Fibroblast of lung (primary cell): Measurements from ENCODE around the gene KRTAP20-1. TPM values are rescaled to one million over a fixed set of nuclear protein-coding genes. Genes with fewer than 3 reads are reported as not detected.

ENCODE experiments used
- DNase-seq, 2 donors: peaks; one replicate each; pipeline versions ENCODE4 v3.0.0 to v3.0.0-alpha.2; 2010; ENCODE audit warnings: low read depth in 2 of 2
- H2AFZ ChIP-seq: 2 replicates; pipeline ENCODE4 v1.5.1; 2012; ENCODE audit warnings: low read length, control low read depth, inconsistent platforms
- H3K27ac ChIP-seq: 2 replicates; pipeline ENCODE4 v1.5.1; 2011; ENCODE audit warnings: low read length, control low read depth; ENCODE audit not compliant: insufficient read depth
- H3K27me3 ChIP-seq: 2 replicates; pipeline ENCODE4 v1.5.1; 2011; ENCODE audit warnings: mild to moderate bottlenecking, low read length; ENCODE audit not compliant: control insufficient read depth, insufficient read depth
- H3K36me3 ChIP-seq: 2 replicates; pipeline ENCODE4 v1.5.1; 2011; ENCODE audit warnings: low read length; ENCODE audit not compliant: control insufficient read depth, insufficient read depth
- H3K4me1 ChIP-seq: 2 replicates; pipeline ENCODE4 v1.5.1; 2011; ENCODE audit warnings: low read length; ENCODE audit not compliant: control insufficient read depth, insufficient read depth; ENCODE audit errors: extremely low read depth
- H3K4me2 ChIP-seq: 2 replicates; pipeline ENCODE4 v1.5.1; 2011; ENCODE audit warnings: low read length, control low read depth; ENCODE audit not compliant: insufficient read depth; ENCODE audit errors: extremely low read depth
- H3K4me3 ChIP-seq, 4 experiments: fragments of 200-600 bp in 1 of 4; sonication (generic) in 1 of 4; replicated peaks in 1 of 4; 2 replicates each; pipeline ENCODE4 v1.5.1; 2011 to 2016; ENCODE audit warnings: low read length in 4 of 4, low read depth in 3 of 4, mild to moderate bottlenecking in 3 of 4, control low read depth in 2 of 4, inconsistent platforms in 1 of 4, mixed read lengths in 1 of 4; ENCODE audit not compliant: insufficient read depth in 1 of 4; ENCODE audit errors: control extremely low read depth in 1 of 4
- H3K79me2 ChIP-seq: 2 replicates; pipeline ENCODE4 v1.5.1; 2012; ENCODE audit warnings: mild to moderate bottlenecking, low read length, inconsistent platforms; ENCODE audit not compliant: control insufficient read depth, insufficient read depth
- H3K9ac ChIP-seq: 2 replicates; pipeline ENCODE4 v1.5.1; 2011; ENCODE audit warnings: mild to moderate bottlenecking, low read length, control low read depth; ENCODE audit not compliant: insufficient read depth
- H3K9me3 ChIP-seq: 2 replicates; pipeline ENCODE4 v1.5.1; 2012; ENCODE audit warnings: low read depth, low read length; ENCODE audit not compliant: control insufficient read depth, insufficient read depth
- H4K20me1 ChIP-seq: 2 replicates; pipeline ENCODE4 v1.5.1; 2011; ENCODE audit warnings: low read length; ENCODE audit not compliant: control insufficient read depth, insufficient read depth; ENCODE audit errors: extremely low read depth
- CTCF ChIP-seq, 2 donors: IDR thresholded peaks in 1 of 2; conservative IDR thresholded peaks in 1 of 2; 1 replicate in 1 of 2; 2 replicates in 1 of 2; pipeline ENCODE4 v1.5.1; 2011 to 2012; ENCODE audit warnings: low read length in 2 of 2, control low read depth in 1 of 2, inconsistent platforms in 1 of 2, low read depth in 1 of 2, mild to moderate bottlenecking in 1 of 2
- EZH2 ChIP-seq: IDR thresholded peaks from 2 replicates; pipeline ENCODE4 v1.5.1; 2012; ENCODE audit warnings: low read length, control low read depth, mild to moderate bottlenecking; ENCODE audit errors: missing control alignments
- polyA plus RNA-seq, 2 donors: library from polyadenylated mRNA; depleted of rRNA in 1 of 2; stranded (reverse) in 1 of 2; unstranded in 1 of 2; fragments of >200 nt; gene quantifications; 2 replicates each; pipeline ENCODE4 v1.2.1, GENCODE V29; 2011 to 2012; ENCODE audit warnings: missing spikeins in 1 of 2
- total RNA-seq: library from RNA; depleted of rRNA; stranded (reverse); fragments of >200 nt; gene quantifications from 2 replicates; pipeline ENCODE4 v1.2.1, GENCODE V29; 2014

KRTAP20-1 gene
- total and polyA plus RNA-seq, 2 donors (not counting 1 experiment from before 2014, with no cell fraction given) = not detected

- Histone ChIP-seq H3K27ac (no peak within 1 kb of the TSS), H2AFZ (no peak within 1 kb of the TSS), H3K9me3 (no peaks in the 10 kb centered on the region), H3K4me1 (no peaks in the 10 kb centered on the region), H4K20me1 (no peaks in the 10 kb centered on the region), H3K4me2 (no peak within 1 kb of the TSS), H3K4me3 (no peak within 1 kb of the TSS), H3K27me3 (no peaks in the 10 kb centered on the region), H3K9ac (no peak within 1 kb of the TSS), H3K79me2 (no peaks in the 10 kb centered on the region), H3K36me3 (no peaks in the 10 kb centered on the region)
- no peak for DNase-seq
- TF ChIP-seq CTCF (conservative IDR thresholded peaks at IDR 0.05 in 1 of 2, IDR thresholded peaks at IDR 0.05 in 1 of 2; ENCODE audit: low read depth in 1 of 2, low read length in 2 of 2) (no peak), EZH2 (no peak)
Observed at GRCh38 chr21:30613836-30614235, 2.4 kb upstream of the KRTAP20-1 start, which contains the start of gene KRTAP6-1. Gene KRTAP6-1, minus strand, starts transcription at chr21:30613930. Its CDS starts 26 bp downstream, at chr21:30613904.

- no peak overlapping the region for H3K9ac ChIP-seq
- no peaks in the 10 kb centered on the region for H3K9me3 ChIP-seq
- TF ChIP-seq EZH2 (no peak), CTCF (conservative IDR thresholded peaks at IDR 0.05 in 1 of 2, IDR thresholded peaks at IDR 0.05 in 1 of 2; ENCODE audit: low read depth in 1 of 2, low read length in 2 of 2) (no peak)
- no peak for DNase-seq
- H3K79me2 ChIP-seq = no peaks in the 10 kb centered on the region
- H2AFZ ChIP-seq = no peak overlapping the region
- H3K27me3 ChIP-seq = no peaks in the 10 kb centered on the region
- no peaks in the 10 kb centered on the region for H3K4me1 ChIP-seq
- no peak overlapping the region for H3K4me3 ChIP-seq
- no peaks in the 10 kb centered on the region for H3K36me3 ChIP-seq
- no peaks in the 10 kb centered on the region for H4K20me1 ChIP-seq
- no peak overlapping the region for H3K27ac ChIP-seq
- no peak overlapping the region for H3K4me2 ChIP-seq
Observed at GRCh38 chr21:30615199-30615598, 1.0 kb upstream of the KRTAP20-1 start.

GRCh38 chr21:30620080-30620479 is 3.9 kb downstream of the KRTAP20-1 start:
- Histone ChIP-seq H3K4me2 (no peak overlapping the region), H2AFZ (no peak overlapping the region), H4K20me1 (no peaks in the 10 kb centered on the region), H3K36me3 (no peaks in the 10 kb centered on the region), H3K9ac (no peak overlapping the region), H3K4me3 (no peak overlapping the region), H3K9me3 (no peaks in the 10 kb centered on the region), H3K27me3 (no peaks in the 10 kb centered on the region), H3K27ac (no peak overlapping the region), H3K4me1 (no peaks in the 10 kb centered on the region), H3K79me2 (no peaks in the 10 kb centered on the region)
- no peak for DNase-seq
- TF ChIP-seq CTCF (conservative IDR thresholded peaks at IDR 0.05 in 1 of 2, IDR thresholded peaks at IDR 0.05 in 1 of 2; ENCODE audit: low read depth in 1 of 2, low read length in 2 of 2) (no peak), EZH2 (no peak)
